SU-DHL-6 (cell line): ENCODE data around the gene ECI2.

Source experiments
- CTCF ChIP-seq: fragments of 200-600 bp; sonication (generic); IDR thresholded peaks from one replicate; pipeline ENCODE4 v1.5.1; 2017; ENCODE audit warnings: antibody characterized with exemption, mild to moderate bottlenecking, low read length, moderate library complexity; ENCODE audit not compliant: insufficient read depth, poor library complexity, severe bottlenecking
- EZH2phosphoT487 ChIP-seq: fragments of 200-600 bp; sonication (generic), shearing (Covaris generic); conservative IDR thresholded peaks from 2 replicates; pipeline ENCODE4 v1.6.1; 2018; ENCODE audit warnings: mild to moderate bottlenecking, antibody characterized with exemption, low read length, moderate library complexity, mixed read lengths

DNA sequence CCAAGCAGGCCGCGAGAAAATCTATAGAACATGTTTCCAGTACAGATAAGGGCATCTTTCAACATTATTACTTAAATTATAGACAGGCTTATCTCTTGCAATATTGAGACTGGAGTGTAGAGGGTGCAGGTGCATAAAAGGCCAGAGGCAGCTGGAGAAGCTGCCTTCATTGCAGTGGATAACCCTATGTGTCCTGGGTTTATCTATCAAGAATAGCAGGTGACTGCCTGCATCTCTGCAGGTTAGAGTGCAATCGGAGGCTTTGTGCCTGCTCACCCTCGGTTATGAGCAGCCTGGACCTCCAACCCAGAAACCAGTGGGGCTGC lies 28.7 kb upstream of the ECI2 start:
- no peak for TF ChIP-seq EZH2phosphoT487
- TF ChIP-seq CTCF: no peak
